GM23338 (cell line): ENCODE data around the gene C14orf119. TPM values are rescaled to one million over a fixed set of nuclear protein-coding genes. Genes with fewer than 3 reads are reported as not detected.

ENCODE experiments used
- ATAC-seq: fragments of 200-7000 bp; cut with Tn5 transposase; 3 replicates; pipeline ENCODE4 v1.9.1; 2020
- DNase-seq: peaks from one replicate; pipeline ENCODE4 v3.0.0-alpha.2; 2015; ENCODE audit warnings: low spot score
- H2AFZ ChIP-seq: fragments of 200-600 bp; sonication (generic); 2 replicates; pipeline ENCODE4 v1.8.0; 2016; ENCODE audit warnings: antibody characterized with exemption, mild to moderate bottlenecking, moderate library complexity
- H3F3A ChIP-seq: fragments of 200-600 bp; sonication (generic); replicated peaks from 2 replicates; pipeline ENCODE4 v1.8.0; 2017; ENCODE audit warnings: antibody characterized with exemption, mixed run types, low read depth
- H3K27ac ChIP-seq: fragments of 200-600 bp; sonication (generic); 2 replicates; pipeline ENCODE4 v1.6.1; 2016; ENCODE audit warnings: low read depth
- H3K27me3 ChIP-seq: fragments of 200-600 bp; sonication (generic); 2 replicates; pipeline ENCODE4 v1.8.0; 2016; ENCODE audit warnings: mild to moderate bottlenecking, mixed run types, moderate library complexity; ENCODE audit not compliant: insufficient read depth
- H3K36me3 ChIP-seq: fragments of 200-600 bp; sonication (generic); 2 replicates; pipeline ENCODE4 v1.8.0; 2016; ENCODE audit warnings: mild to moderate bottlenecking; ENCODE audit not compliant: insufficient read depth
- H3K4me1 ChIP-seq: fragments of 200-600 bp; sonication (generic); 2 replicates; pipeline ENCODE4 v1.8.0; 2016; ENCODE audit warnings: mild to moderate bottlenecking, moderate library complexity; ENCODE audit not compliant: insufficient read depth
- H3K4me2 ChIP-seq: fragments of 200-600 bp; sonication (generic); 2 replicates; pipeline ENCODE4 v1.7.1; 2017; ENCODE audit warnings: mixed run types
- H3K4me3 ChIP-seq: fragments of 200-600 bp; sonication (generic); 2 replicates; pipeline ENCODE4 v1.6.1; 2016; ENCODE audit warnings: mixed run types
- H3K79me2 ChIP-seq: fragments of 200-600 bp; sonication (generic); replicated peaks from 2 replicates; pipeline ENCODE4 v1.8.0; 2017; ENCODE audit warnings: mild to moderate bottlenecking; ENCODE audit not compliant: insufficient read depth
- H3K9me2 ChIP-seq: fragments of 200-600 bp; sonication (generic); 2 replicates; pipeline ENCODE4 v1.8.0; 2017; ENCODE audit not compliant: insufficient read depth
- H4K20me1 ChIP-seq: fragments of 200-600 bp; sonication (generic); replicated peaks from 2 replicates; pipeline ENCODE4 v1.8.0; 2017; ENCODE audit warnings: mild to moderate bottlenecking; ENCODE audit not compliant: insufficient read depth
- H3K27ac Mint-ChIP-seq: 2 replicates; pipeline ENCODE4 v1.8.0; 2020; ENCODE audit warnings: inconsistent platforms, mild to moderate bottlenecking, moderate library complexity, mixed read lengths
- H3K27me3 Mint-ChIP-seq: 3 replicates; pipeline ENCODE4 v1.8.0; 2022; ENCODE audit warnings: low read depth, mild to moderate bottlenecking, moderate library complexity, mixed read lengths, inconsistent platforms; ENCODE audit not compliant: insufficient read depth, poor library complexity
- H3K36me3 Mint-ChIP-seq: 3 replicates; pipeline ENCODE4 v1.8.0; 2021; ENCODE audit warnings: low read depth, mild to moderate bottlenecking, inconsistent platforms, moderate library complexity, mixed read lengths
- H3K4me1 Mint-ChIP-seq: 3 replicates; pipeline ENCODE4 v1.8.0; 2020; ENCODE audit warnings: mild to moderate bottlenecking, inconsistent platforms, mixed read lengths
- H3K4me3 Mint-ChIP-seq: 3 replicates; pipeline ENCODE4 v1.8.0; 2021; ENCODE audit warnings: moderate library complexity, mild to moderate bottlenecking, inconsistent platforms, mixed read lengths
- H3K9me3 Mint-ChIP-seq: 3 replicates; pipeline ENCODE4 v1.8.0; 2020; ENCODE audit warnings: moderate library complexity, mild to moderate bottlenecking, inconsistent platforms, mixed read lengths
- CTCF ChIP-seq, 2 experiments: fragments of 200-600 bp in 1 of 2; sonication (generic) in 1 of 2; conservative IDR thresholded peaks; 2 replicates each; pipeline versions ENCODE4 v1.5.1 to v1.6.1; 2016 to 2017; ENCODE audit warnings: antibody characterized with exemption in 2 of 2, low read depth in 2 of 2, mild to moderate bottlenecking in 2 of 2, moderate library complexity in 1 of 2
- EZH2 ChIP-seq: fragments of 200-600 bp; sonication (generic); IDR thresholded peaks from one replicate; pipeline ENCODE4 v1.8.0; 2017; ENCODE audit warnings: antibody characterized with exemption, mild to moderate bottlenecking, low read depth; ENCODE audit not compliant: unreplicated experiment
- EZH2phosphoT487 ChIP-seq: fragments of 200-600 bp; sonication (generic); IDR thresholded peaks from one replicate; pipeline ENCODE4 v1.8.1; 2018; ENCODE audit warnings: antibody characterized with exemption; ENCODE audit not compliant: unreplicated experiment
- JUNB ChIP-seq: IDR thresholded peaks from one replicate; pipeline ENCODE4 v1.6.1; 2016; ENCODE audit warnings: antibody characterized with exemption; ENCODE audit not compliant: unreplicated experiment
- REST ChIP-seq: IDR thresholded peaks from one replicate; pipeline ENCODE4 v1.6.1; 2018; ENCODE audit warnings: antibody characterized with exemption; ENCODE audit not compliant: unreplicated experiment
- STAT1 ChIP-seq: IDR thresholded peaks from one replicate; pipeline ENCODE4 v1.6.1; 2016; ENCODE audit warnings: antibody characterized with exemption; ENCODE audit not compliant: unreplicated experiment
- ZNF114 ChIP-seq: fragments of 250-450 bp; sonication (Bioruptor Pico); IDR thresholded peaks from 2 replicates; pipeline ENCODE4 v1.5.0; 2020; ENCODE audit warnings: mild to moderate bottlenecking, moderate library complexity
- polyA plus RNA-seq: library from polyadenylated mRNA; unstranded; fragments of >200 nt; fragmentation: Nextera tagmentation; extraction: Ambion mirVana; gene quantifications from 2 replicates; pipeline ENCODE4 v1.2.1, GENCODE V29; 2016
- total RNA-seq: library from RNA; depleted of rRNA; stranded (reverse); fragments of >200 nt; shearing (Covaris generic); gene quantifications from 2 replicates; pipeline ENCODE4 v1.2.3, GENCODE V29; 2014

Gene C14orf119
- total and polyA plus RNA-seq, 2 experiments from 2014 or later: 49.4 to 118 TPM

DNA sequence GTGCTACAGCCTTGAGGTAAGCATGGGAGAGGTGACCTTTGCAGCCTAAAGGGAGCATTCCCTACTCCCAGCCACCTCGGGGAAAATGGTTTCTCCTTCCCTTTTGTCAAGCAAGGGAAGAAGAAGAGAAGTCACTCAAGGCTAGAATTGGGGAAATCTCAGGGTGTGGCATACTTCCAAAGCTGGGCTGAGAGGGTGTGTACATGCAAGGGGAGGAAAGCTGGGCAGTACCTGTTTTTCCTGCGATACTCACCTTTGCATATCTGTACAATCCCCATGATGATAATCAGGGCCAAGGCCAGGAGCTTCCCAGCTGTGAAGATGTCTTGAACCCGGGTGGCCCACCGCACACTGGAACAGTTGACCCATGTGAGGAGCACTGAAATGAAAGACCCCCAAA is 47.5 kb downstream of the C14orf119 start:
- Histone ChIP-seq H2AFZ (no peak overlapping the region), H3K9me2 (peaks cover 6% of the 10 kb centered on the region; the same call in 1 of the 2 replicates), H3K4me2 (no peak overlapping the region)

DNA sequence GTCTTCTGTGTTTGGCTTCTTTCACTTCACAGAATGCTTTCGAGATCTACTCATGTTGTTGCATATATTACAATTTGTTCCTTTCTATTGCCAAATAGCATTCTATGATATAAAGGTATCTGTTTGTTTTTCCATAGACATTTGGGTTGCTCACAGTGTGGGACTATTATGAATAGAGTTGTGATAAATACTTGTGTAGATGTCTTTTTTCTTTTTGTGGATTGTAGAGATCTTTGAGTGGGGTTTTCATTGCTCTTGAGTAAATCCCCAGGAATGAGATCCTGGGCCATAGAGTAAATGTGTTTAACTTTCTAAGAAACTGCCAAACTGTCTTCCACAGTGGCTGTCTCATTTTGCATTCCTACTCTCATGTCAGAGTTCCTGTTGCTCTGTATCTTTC is 48.6 kb downstream of the C14orf119 start:
- Histone ChIP-seq H3K27ac (no peak overlapping the region), H3F3A (0 out of 2 replicates have a peak, but pooled peaks cover 3% of the 10 kb centered on the region), H3K4me2 (no peak overlapping the region), H3K9me2 (peaks cover 6% of the 10 kb centered on the region; the same call in 1 of the 2 replicates), H3K79me2 (no peaks in the 10 kb centered on the region), H4K20me1 (no peaks in the 10 kb centered on the region), H2AFZ (no peak overlapping the region), H3K4me1 (no peaks in the 10 kb centered on the region), H3K36me3 (peaks cover 40% of the 10 kb centered on the region), H3K4me3 (no peak overlapping the region), H3K27me3 (no peaks in the 10 kb centered on the region)
- TF ChIP-seq EZH2 (no peak), STAT1 (no peak), CTCF (conservative IDR thresholded peaks at IDR 0.05; ENCODE audit: low read depth in 2 of 2) (no peak), ZNF114 (no peak)
- no peaks in the 10 kb centered on the region; the same call in 2 of the 3 replicates for H3K9me3 Mint-ChIP-seq
- H3K27ac Mint-ChIP-seq: no peak overlapping the region
- H3K36me3 Mint-ChIP-seq: peaks cover 65% of the 10 kb centered on the region
- H3K4me1 Mint-ChIP-seq: peaks cover 7% of the 10 kb centered on the region
- peaks cover 4% of the 10 kb centered on the region for H3K27me3 Mint-ChIP-seq
- DNase-seq: no peak
- no peak for ATAC-seq
- H3K4me3 Mint-ChIP-seq: no peak overlapping the region

More for the DNA sequence above, 47.5 kb downstream of the C14orf119 start:
- no peak for ATAC-seq
- no peaks in the 10 kb centered on the region for H3K27me3 ChIP-seq
- peaks cover 33% of the 10 kb centered on the region for H3K36me3 ChIP-seq
- DNase-seq: no peak
- Mint-ChIP-seq H3K9me3 (no peaks in the 10 kb centered on the region), H3K27ac (no peak overlapping the region), H3K4me3 (no peak overlapping the region), H3K4me1 (peaks cover 7% of the 10 kb centered on the region), H3K27me3 (peaks cover 2% of the 10 kb centered on the region), H3K36me3 (peaks cover 64% of the 10 kb centered on the region)
- no peak overlapping the region for H3K27ac ChIP-seq
- H3K4me3 ChIP-seq: no peak overlapping the region
- H3K79me2 ChIP-seq: no peaks in the 10 kb centered on the region
- no peaks in the 10 kb centered on the region for H3K4me1 ChIP-seq
- 0 out of 2 replicates have a peak, but pooled peaks cover 3% of the 10 kb centered on the region for H3F3A ChIP-seq
- H4K20me1 ChIP-seq: peaks cover 3% of the 10 kb centered on the region; the same call in 1 of the 2 replicates
- TF ChIP-seq EZH2phosphoT487 (no peak), JUNB (no peak), REST (no peak)
